H9 (cell line): ENCODE results near the gene NTRK2. TPM values are rescaled to one million over a fixed set of nuclear protein-coding genes. Genes with fewer than 3 reads are reported as not detected.

ENCODE experiments used
- DNase-seq: peaks from one replicate; pipeline ENCODE4 v3.0.0-alpha.2; 2017
- H2AFZ ChIP-seq: one replicate; pipeline ENCODE4 v1.6.1; 2013; ENCODE audit warnings: mild to moderate bottlenecking, low read length, control low read depth, moderate library complexity
- H2AK5ac ChIP-seq: 2 replicates; pipeline ENCODE4 v1.6.1; 2013; ENCODE audit warnings: low read length, control low read depth, mixed read lengths; ENCODE audit not compliant: insufficient read length
- H2BK120ac ChIP-seq: one replicate; pipeline ENCODE4 v1.6.1; 2013; ENCODE audit warnings: low read depth, mild to moderate bottlenecking, low read length, control low read depth, inconsistent platforms; ENCODE audit not compliant: poor library complexity, severe bottlenecking
- H2BK12ac ChIP-seq: 2 replicates; pipeline ENCODE4 v1.6.1; 2013; ENCODE audit warnings: low read length, control low read depth, mixed read lengths, low read depth; ENCODE audit not compliant: insufficient read length
- H2BK15ac ChIP-seq: 2 replicates; pipeline ENCODE4 v1.6.1; 2013; ENCODE audit warnings: low read depth, low read length, control low read depth
- H2BK20ac ChIP-seq: one replicate; pipeline ENCODE4 v1.6.1; 2013; ENCODE audit warnings: low read depth, mild to moderate bottlenecking, low read length, control low read depth, inconsistent platforms; ENCODE audit not compliant: poor library complexity, severe bottlenecking
- H2BK5ac ChIP-seq: 2 replicates; pipeline ENCODE4 v1.6.1; 2013; ENCODE audit warnings: low read length, control low read depth, mixed read lengths; ENCODE audit not compliant: insufficient read length
- H3K14ac ChIP-seq: 2 replicates; pipeline ENCODE4 v1.6.1; 2013; ENCODE audit warnings: low read length, control low read depth; ENCODE audit not compliant: insufficient read depth
- H3K18ac ChIP-seq: 2 replicates; pipeline ENCODE4 v1.6.1; 2013; ENCODE audit warnings: low read depth, mild to moderate bottlenecking, mixed read lengths, low read length, control low read depth; ENCODE audit not compliant: insufficient read length
- H3K23ac ChIP-seq: 2 replicates; pipeline ENCODE4 v1.6.1; 2013; ENCODE audit warnings: low read length, control low read depth, mixed read lengths, low read depth; ENCODE audit not compliant: insufficient read length
- H3K23me2 ChIP-seq: 2 replicates; pipeline ENCODE4 v1.6.1; 2013; ENCODE audit warnings: low read depth, mild to moderate bottlenecking, mixed read lengths, low read length, control low read depth; ENCODE audit not compliant: insufficient read length, poor library complexity, severe bottlenecking
- H3K27ac ChIP-seq: 2 replicates; pipeline ENCODE4 v1.5.1; 2013; ENCODE audit warnings: low read length, control low read depth, mixed read lengths, low read depth; ENCODE audit not compliant: insufficient read length
- H3K27me3 ChIP-seq: 2 replicates; pipeline ENCODE4 v1.6.1; 2013; ENCODE audit warnings: low read length, control low read depth, inconsistent platforms; ENCODE audit not compliant: insufficient read depth
- H3K4ac ChIP-seq: 2 replicates; pipeline ENCODE4 v1.6.1; 2013; ENCODE audit warnings: low read depth, mild to moderate bottlenecking, control low read depth, inconsistent platforms, low read length, moderate library complexity
- H3K4me1 ChIP-seq: 2 replicates; pipeline ENCODE4 v1.6.1; 2013; ENCODE audit warnings: low read length, control low read depth, inconsistent platforms; ENCODE audit not compliant: insufficient read depth
- H3K4me2 ChIP-seq: 2 replicates; pipeline ENCODE4 v1.6.1; 2013; ENCODE audit warnings: low read length, control low read depth, mixed read lengths; ENCODE audit not compliant: insufficient read length, insufficient read depth
- H3K56ac ChIP-seq: 2 replicates; pipeline ENCODE4 v1.6.1; 2013; ENCODE audit warnings: low read depth, mild to moderate bottlenecking, mixed read lengths, low read length, control low read depth; ENCODE audit not compliant: insufficient read length
- H3K79me1 ChIP-seq: 2 replicates; pipeline ENCODE4 v1.6.1; 2013; ENCODE audit warnings: low read depth, mild to moderate bottlenecking, moderate library complexity, low read length, control low read depth, inconsistent platforms; ENCODE audit not compliant: insufficient read depth, poor library complexity, severe bottlenecking
- H3K79me2 ChIP-seq: 2 replicates; pipeline ENCODE4 v1.6.1; 2013; ENCODE audit warnings: low read length, control low read depth, inconsistent platforms; ENCODE audit not compliant: insufficient read depth
- H3K9ac ChIP-seq: 2 replicates; pipeline ENCODE4 v1.6.1; 2013; ENCODE audit warnings: low read length, control low read depth, mixed read lengths; ENCODE audit not compliant: insufficient read length; ENCODE audit errors: extremely low read depth
- H3K9me3 ChIP-seq: one replicate; pipeline ENCODE4 v1.6.1; 2013; ENCODE audit warnings: low read depth, low read length, inconsistent platforms; ENCODE audit not compliant: control insufficient read depth
- H3T11ph ChIP-seq: one replicate; pipeline ENCODE4 v1.6.1; 2013; ENCODE audit warnings: mild to moderate bottlenecking, low read length, control low read depth, inconsistent platforms
- H4K20me1 ChIP-seq: one replicate; pipeline ENCODE4 v1.6.1; 2013; ENCODE audit not compliant: control insufficient read depth, insufficient read length, insufficient read depth
- H4K5ac ChIP-seq: 2 replicates; pipeline ENCODE4 v1.6.1; 2013; ENCODE audit warnings: low read depth, mild to moderate bottlenecking, mixed read lengths, low read length, control low read depth; ENCODE audit not compliant: insufficient read length
- H4K8ac ChIP-seq: replicated peaks from 2 replicates; pipeline ENCODE4 v1.6.1; 2013; ENCODE audit warnings: low read length, control low read depth, mixed read lengths, low read depth; ENCODE audit not compliant: insufficient read length
- H4K91ac ChIP-seq: 2 replicates; pipeline ENCODE4 v1.6.1; 2013; ENCODE audit warnings: low read depth, mild to moderate bottlenecking, moderate library complexity, mixed read lengths, low read length, control low read depth; ENCODE audit not compliant: insufficient read length
- H3K27ac Mint-ChIP-seq, 3 experiments: 2 replicates in 2 of 3; 3 replicates in 1 of 3; pipeline ENCODE4 v1.8.0; 2020 to 2021; ENCODE audit warnings: mixed read lengths in 3 of 3, mild to moderate bottlenecking in 1 of 3, moderate library complexity in 1 of 3
- H3K27me3 Mint-ChIP-seq: 2 replicates; pipeline ENCODE4 v1.8.0; 2021; ENCODE audit warnings: low read depth, mild to moderate bottlenecking, moderate library complexity, mixed read lengths
- H3K36me3 Mint-ChIP-seq, 3 experiments: 2 replicates in 2 of 3; 3 replicates in 1 of 3; pipeline ENCODE4 v1.8.0; 2020 to 2021; ENCODE audit warnings: low read depth in 3 of 3, mixed read lengths in 3 of 3; ENCODE audit not compliant: insufficient read depth in 1 of 3
- H3K4me1 Mint-ChIP-seq, 2 experiments: 2 replicates each; pipeline ENCODE4 v1.8.0; 2020; ENCODE audit warnings: mixed read lengths in 2 of 2
- H3K4me3 Mint-ChIP-seq, 2 experiments: 2 replicates in 1 of 2; 3 replicates in 1 of 2; pipeline ENCODE4 v1.8.0; 2020 to 2021; ENCODE audit warnings: mild to moderate bottlenecking in 2 of 2, mixed read lengths in 2 of 2, moderate library complexity in 1 of 2
- H3K9me3 Mint-ChIP-seq, 2 experiments: 2 replicates in 1 of 2; 3 replicates in 1 of 2; pipeline ENCODE4 v1.8.0; 2020; ENCODE audit warnings: mild to moderate bottlenecking in 2 of 2, mixed read lengths in 2 of 2, moderate library complexity in 1 of 2
- WGBS: extraction: QIAGEN DNeasy Blood & Tissue Kit; methylation state at CpG from one replicate; pipeline ENCODE4 v1.1.7; 2013; ENCODE audit warnings: missing lambda C conversion rate, low lambda C conversion rate, mixed read lengths; ENCODE audit not compliant: insufficient read length; ENCODE audit errors: extremely low coverage; 5-methylcytosine and 5-hydroxymethylcytosine counted together
- total RNA-seq: library from RNA; stranded (reverse); gene quantifications from 2 replicates; pipeline ENCODE4 v1.2.1, GENCODE V29; 2021
- TF ChIP-seq, protein P1 (sequence below): fragments of 200-600 bp; sonication (generic); conservative IDR thresholded peaks from 3 replicates; pipeline ENCODE4 v1.8.0; 2021; ENCODE audit warnings: antibody characterized with exemption, mild to moderate bottlenecking

Gene NTRK2
- total RNA-seq, 1 experiment from 2014 or later: 0.02 TPM

DNA sequence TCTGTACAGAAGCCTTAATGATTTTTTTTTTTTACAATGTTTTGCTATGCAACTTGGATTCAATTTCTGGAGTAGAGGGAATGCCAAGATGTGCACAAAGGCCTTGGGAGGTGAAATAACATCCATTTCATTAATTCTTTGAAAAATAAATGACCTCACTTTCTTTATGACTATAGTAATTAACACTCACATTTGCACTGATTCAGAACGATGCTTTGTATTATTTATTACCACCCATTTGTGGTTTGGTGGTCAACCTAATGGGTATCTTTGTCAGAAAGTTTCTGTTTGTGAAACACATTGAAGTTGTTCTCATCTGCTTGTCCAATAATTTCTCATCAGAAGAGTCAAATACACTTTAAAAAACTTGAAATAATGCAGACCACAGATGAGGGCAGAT is 169.3 kb downstream of the NTRK2 start:
- no CpG with 5 or more reads among the region's 1 CpG for WGBS
- no peak overlapping the region for H4K8ac ChIP-seq
- H3K4me3 Mint-ChIP-seq: no peak overlapping the region
- H3T11ph ChIP-seq: no peak overlapping the region
- H2BK15ac ChIP-seq: no peak overlapping the region
- H3K36me3 Mint-ChIP-seq: peaks cover 0 to 3% (median 0%) of the 10 kb centered on the region in 3 experiments; a peak in 2 of 7 replicates
- H3K79me2 ChIP-seq: no peaks in the 10 kb centered on the region
- H2BK5ac ChIP-seq: no peak overlapping the region
- H2BK20ac ChIP-seq: no peak overlapping the region
- H3K9ac ChIP-seq: no peak overlapping the region
- no peak overlapping the region for H3K14ac ChIP-seq
- no peak for DNase-seq
- peaks cover 7% of the 10 kb centered on the region for H3K27me3 Mint-ChIP-seq
- no peaks in the 10 kb centered on the region for H4K20me1 ChIP-seq
- no peak overlapping the region for H3K27ac Mint-ChIP-seq
- TF ChIP-seq, protein P1, sequence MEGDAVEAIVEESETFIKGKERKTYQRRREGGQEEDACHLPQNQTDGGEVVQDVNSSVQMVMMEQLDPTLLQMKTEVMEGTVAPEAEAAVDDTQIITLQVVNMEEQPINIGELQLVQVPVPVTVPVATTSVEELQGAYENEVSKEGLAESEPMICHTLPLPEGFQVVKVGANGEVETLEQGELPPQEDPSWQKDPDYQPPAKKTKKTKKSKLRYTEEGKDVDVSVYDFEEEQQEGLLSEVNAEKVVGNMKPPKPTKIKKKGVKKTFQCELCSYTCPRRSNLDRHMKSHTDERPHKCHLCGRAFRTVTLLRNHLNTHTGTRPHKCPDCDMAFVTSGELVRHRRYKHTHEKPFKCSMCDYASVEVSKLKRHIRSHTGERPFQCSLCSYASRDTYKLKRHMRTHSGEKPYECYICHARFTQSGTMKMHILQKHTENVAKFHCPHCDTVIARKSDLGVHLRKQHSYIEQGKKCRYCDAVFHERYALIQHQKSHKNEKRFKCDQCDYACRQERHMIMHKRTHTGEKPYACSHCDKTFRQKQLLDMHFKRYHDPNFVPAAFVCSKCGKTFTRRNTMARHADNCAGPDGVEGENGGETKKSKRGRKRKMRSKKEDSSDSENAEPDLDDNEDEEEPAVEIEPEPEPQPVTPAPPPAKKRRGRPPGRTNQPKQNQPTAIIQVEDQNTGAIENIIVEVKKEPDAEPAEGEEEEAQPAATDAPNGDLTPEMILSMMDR: no peak
- H3K4me1 Mint-ChIP-seq: peaks cover 32 to 39% of the 10 kb centered on the region in 2 experiments
- no peaks in the 10 kb centered on the region for H3K9me3 ChIP-seq
- H3K27ac ChIP-seq: no peak overlapping the region
- H3K23ac ChIP-seq: no peak overlapping the region
- no peaks in the 10 kb centered on the region for H3K27me3 ChIP-seq
- no peaks in the 10 kb centered on the region for H3K79me1 ChIP-seq
- peaks cover 4% of the 10 kb centered on the region for H3K4me1 ChIP-seq
- no peaks in the 10 kb centered on the region for H3K23me2 ChIP-seq
- H2BK12ac ChIP-seq: no peak overlapping the region
- no peak overlapping the region for H4K91ac ChIP-seq
- no peak overlapping the region for H4K5ac ChIP-seq
- H2AFZ ChIP-seq: no peak overlapping the region
- H3K56ac ChIP-seq: no peak overlapping the region
- H3K18ac ChIP-seq: no peak overlapping the region
- H3K4ac ChIP-seq: no peak overlapping the region
- H2AK5ac ChIP-seq: no peak overlapping the region
- peaks cover 2 to 3% of the 10 kb centered on the region in 2 experiments; a peak in 4 of 5 replicates for H3K9me3 Mint-ChIP-seq
- H3K4me2 ChIP-seq: no peak overlapping the region
- no peak overlapping the region for H2BK120ac ChIP-seq
